PC-3 (cell line): Measurements from ENCODE around the gene KCND3. TPM values are rescaled to one million over a fixed set of nuclear protein-coding genes. Genes with fewer than 3 reads are reported as not detected.

Experiments
- ATAC-seq: fragments of 200-7000 bp; cut with Tn5 transposase; 2 replicates; pipeline ENCODE4 v1.9.1; 2020; ENCODE audit warnings: mild to moderate bottlenecking, moderate library complexity
- BruUV-seq: library from RNA; stranded (reverse); fragments of 400-500 nt; replicated peaks from 2 replicates; lab custom pipeline; 2021; lab: Mats Ljungman, UMichigan
- CTCF ChIA-PET: fragments of 300-600 bp; sonication (Branson Sonifier 250); formaldehyde crosslinking; loops from one replicate; lab custom pipeline; 2022; ENCODE audit warnings: antibody characterized with exemption; lab: Charles Lee
- POLR2A ChIA-PET: fragments of 300-600 bp; sonication (Branson Sonifier 250); formaldehyde crosslinking; loops from one replicate; lab custom pipeline; 2022; ENCODE audit warnings: antibody characterized with exemption; ENCODE audit not compliant: unreplicated experiment; lab: Charles Lee
- DNase-seq: peaks from one replicate; pipeline ENCODE4 v3.0.0-alpha.2; 2015
- H2AFZ ChIP-seq: fragments of 300-600 bp; sonication (generic); 2 replicates; pipeline ENCODE4 v1.6.0; 2016; ENCODE audit warnings: antibody characterized with exemption, low read length
- H3F3A ChIP-seq: fragments of 300-600 bp; sonication (generic); one replicate; pipeline ENCODE4 v1.6.0; 2017; ENCODE audit warnings: antibody characterized with exemption, low read length, control low read depth, mild to moderate bottlenecking; ENCODE audit not compliant: unreplicated experiment
- H3K27ac ChIP-seq: fragments of 300-600 bp; sonication (generic); 2 replicates; pipeline ENCODE4 v1.5.1; 2016; ENCODE audit warnings: mild to moderate bottlenecking, low read length
- H3K27me3 ChIP-seq: fragments of 300-600 bp; sonication (generic); 2 replicates; pipeline ENCODE4 v1.6.1; 2016; ENCODE audit warnings: low read length, mixed read lengths
- H3K36me3 ChIP-seq: fragments of 300-600 bp; sonication (generic); 2 replicates; pipeline ENCODE4 v1.6.1; 2016; ENCODE audit warnings: low read depth, mixed run types, low read length, mixed read lengths
- H3K4me1 ChIP-seq: fragments of 300-600 bp; sonication (generic); 2 replicates; pipeline ENCODE4 v1.5.1; 2016; ENCODE audit warnings: low read length; ENCODE audit not compliant: insufficient read depth
- H3K4me2 ChIP-seq: fragments of 300-600 bp; sonication (generic); 2 replicates; pipeline ENCODE4 v1.6.0; 2016; ENCODE audit warnings: low read length
- H3K4me3 ChIP-seq: fragments of 300-600 bp; sonication (generic); 2 replicates; pipeline ENCODE4 v1.5.1; 2016; ENCODE audit warnings: mild to moderate bottlenecking, low read length, mixed read lengths
- H3K79me2 ChIP-seq: fragments of 300-600 bp; sonication (generic); 2 replicates; pipeline ENCODE4 v1.6.1; 2017; ENCODE audit warnings: low read length, mixed read lengths
- H3K9ac ChIP-seq: fragments of 300-600 bp; sonication (generic); 2 replicates; pipeline ENCODE4 v1.6.0; 2016; ENCODE audit warnings: mild to moderate bottlenecking, low read length
- H3K9me2 ChIP-seq: fragments of 300-600 bp; sonication (generic); replicated peaks from 2 replicates; pipeline ENCODE4 v1.6.1; 2016; ENCODE audit warnings: mixed run types, low read length, mixed read lengths
- H3K9me3 ChIP-seq: fragments of 300-600 bp; sonication (generic); 2 replicates; pipeline ENCODE4 v1.6.1; 2016; ENCODE audit warnings: low read length, mixed read lengths
- H4K20me1 ChIP-seq: fragments of 300-600 bp; sonication (generic); 2 replicates; pipeline ENCODE4 v1.6.1; 2016; ENCODE audit warnings: low read length, mixed read lengths
- EZH2 ChIP-seq: fragments of 300-600 bp; sonication (generic); IDR thresholded peaks from one replicate; pipeline ENCODE4 v1.6.1; 2017; ENCODE audit warnings: antibody characterized with exemption, mild to moderate bottlenecking, low read length; ENCODE audit not compliant: unreplicated experiment
- EZH2phosphoT487 ChIP-seq: fragments of 300-600 bp; sonication (generic); IDR thresholded peaks from 2 replicates; pipeline ENCODE4 v1.6.1; 2018; ENCODE audit warnings: mild to moderate bottlenecking, antibody characterized with exemption, low read length, borderline replicate concordance
- intact Hi-C: fragments of 100-400 bp; cut with micrococcal nuclease; formaldehyde crosslinking; loops from 2 replicates; pipeline ENCODE4 v1.9.0; 2023
- total RNA-seq: library from RNA; depleted of rRNA; stranded (reverse); fragments of >200 nt; gene quantifications from 2 replicates; pipeline ENCODE4 v1.2.3, GENCODE V29; 2014
- TF ChIP-seq, protein P1 (sequence below): fragments of 300-600 bp; sonication (generic); conservative IDR thresholded peaks from 2 replicates; pipeline ENCODE4 v1.5.1; 2017; ENCODE audit warnings: antibody characterized with exemption, low read depth, mild to moderate bottlenecking, low read length

The KCND3 gene
- total RNA-seq, 1 experiment from 2014 or later = not detected

DNA sequence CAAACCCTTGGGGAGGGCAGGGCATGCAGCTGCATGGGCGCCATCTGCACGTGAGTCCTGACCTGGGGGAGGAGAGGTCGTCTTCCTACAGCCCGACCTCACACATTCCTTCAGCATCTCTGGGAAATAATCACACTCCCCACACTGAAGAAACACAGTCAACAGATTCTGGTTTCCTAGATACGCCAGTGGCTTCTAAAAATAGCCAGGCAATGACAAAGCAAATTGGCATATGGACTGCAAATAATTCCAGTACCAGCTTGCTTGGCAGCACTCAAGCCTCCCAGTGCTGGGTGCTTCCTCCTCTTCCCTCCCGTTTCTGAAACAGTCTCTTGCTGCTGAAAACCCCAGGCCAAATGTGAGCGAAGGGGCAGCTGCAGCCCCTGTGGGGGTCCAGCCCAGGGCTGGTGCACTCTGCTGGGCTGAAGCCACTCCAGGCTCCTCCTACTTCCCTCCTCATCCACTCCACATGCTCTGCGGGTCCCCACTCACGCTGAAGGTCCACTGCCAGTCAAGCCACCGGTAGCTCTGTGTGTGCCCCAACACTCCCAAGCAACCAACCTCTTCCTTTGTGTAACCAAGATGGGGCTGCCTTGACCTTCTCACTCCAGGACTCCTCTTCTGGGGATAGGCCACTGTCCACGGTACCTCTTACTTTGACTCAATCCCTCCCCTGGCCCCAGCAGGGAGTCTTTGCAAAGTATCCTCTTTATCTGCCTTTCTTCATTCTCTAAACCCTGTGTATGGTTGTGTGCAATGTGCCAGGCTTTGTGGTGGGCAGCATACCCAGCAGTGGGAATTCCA, 69.0 kb downstream of the KCND3 start:
- Histone ChIP-seq H3K4me2 (no peak overlapping the region), H3K36me3 (no peaks in the 10 kb centered on the region), H3F3A (no peaks in the 10 kb centered on the region), H3K9ac (no peak overlapping the region), H3K27me3 (peaks cover 60% of the 10 kb centered on the region), H3K27ac (no peak overlapping the region), H3K9me3 (no peaks in the 10 kb centered on the region), H4K20me1 (no peaks in the 10 kb centered on the region), H3K4me3 (no peak overlapping the region), H2AFZ (no peak overlapping the region), H3K79me2 (no peaks in the 10 kb centered on the region), H3K9me2 (no peaks in the 10 kb centered on the region), H3K4me1 (no peaks in the 10 kb centered on the region)
- no peak for ATAC-seq
- ChIA-PET CTCF (no interaction called here), POLR2A (no interaction called here)
- intact Hi-C loops = no loop called here
- TF ChIP-seq EZH2phosphoT487 (no peak), EZH2 (no peak)
- TF ChIP-seq, protein P1, sequence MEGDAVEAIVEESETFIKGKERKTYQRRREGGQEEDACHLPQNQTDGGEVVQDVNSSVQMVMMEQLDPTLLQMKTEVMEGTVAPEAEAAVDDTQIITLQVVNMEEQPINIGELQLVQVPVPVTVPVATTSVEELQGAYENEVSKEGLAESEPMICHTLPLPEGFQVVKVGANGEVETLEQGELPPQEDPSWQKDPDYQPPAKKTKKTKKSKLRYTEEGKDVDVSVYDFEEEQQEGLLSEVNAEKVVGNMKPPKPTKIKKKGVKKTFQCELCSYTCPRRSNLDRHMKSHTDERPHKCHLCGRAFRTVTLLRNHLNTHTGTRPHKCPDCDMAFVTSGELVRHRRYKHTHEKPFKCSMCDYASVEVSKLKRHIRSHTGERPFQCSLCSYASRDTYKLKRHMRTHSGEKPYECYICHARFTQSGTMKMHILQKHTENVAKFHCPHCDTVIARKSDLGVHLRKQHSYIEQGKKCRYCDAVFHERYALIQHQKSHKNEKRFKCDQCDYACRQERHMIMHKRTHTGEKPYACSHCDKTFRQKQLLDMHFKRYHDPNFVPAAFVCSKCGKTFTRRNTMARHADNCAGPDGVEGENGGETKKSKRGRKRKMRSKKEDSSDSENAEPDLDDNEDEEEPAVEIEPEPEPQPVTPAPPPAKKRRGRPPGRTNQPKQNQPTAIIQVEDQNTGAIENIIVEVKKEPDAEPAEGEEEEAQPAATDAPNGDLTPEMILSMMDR = no peak
- BruUV-seq = no TSS peak
- no peak for DNase-seq

DNA sequence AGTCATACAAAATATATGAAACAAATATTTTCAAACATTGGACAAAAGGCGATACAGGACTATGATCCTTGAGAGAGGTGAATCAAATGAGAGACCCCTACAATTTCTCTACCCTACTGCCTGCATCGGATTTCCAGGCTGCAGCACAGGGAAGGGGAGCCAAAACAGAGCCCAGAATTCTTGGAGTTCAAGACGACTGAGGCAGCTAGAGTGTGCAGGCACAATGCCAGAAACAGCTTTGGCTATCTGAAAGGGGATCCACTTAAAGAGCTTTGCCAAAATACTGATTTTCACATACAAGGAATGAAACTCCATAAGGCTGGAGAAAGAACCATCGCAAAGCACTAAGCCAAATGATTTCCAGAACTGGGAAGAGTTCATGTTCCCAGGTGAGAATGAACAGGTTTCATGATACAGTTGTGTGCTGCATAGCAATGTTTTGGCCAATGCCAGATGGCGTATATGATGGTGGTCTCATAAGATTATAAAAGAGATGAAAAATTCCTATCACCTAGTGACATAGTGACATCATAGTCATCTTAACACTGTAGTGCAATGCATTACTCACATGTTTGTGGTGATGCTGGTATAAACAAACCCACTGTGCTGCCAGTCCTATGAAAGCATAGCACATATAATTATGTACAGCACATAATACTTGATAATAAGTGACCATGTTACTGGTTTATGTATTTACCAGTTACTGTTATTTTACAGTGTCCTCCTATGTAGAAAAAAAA, 77.5 kb downstream of the KCND3 start:
- H3K27ac ChIP-seq = no peak overlapping the region
- ATAC-seq (no peak), DNase-seq (no peak)
- peaks cover 43% of the 10 kb centered on the region for H3K27me3 ChIP-seq
- no peak overlapping the region for H2AFZ ChIP-seq
- no TSS peak for BruUV-seq
- POLR2A ChIA-PET = no interaction called here
- no peaks in the 10 kb centered on the region for H3K79me2 ChIP-seq
- CTCF ChIA-PET = no interaction called here
- H3K9me3 ChIP-seq = no peaks in the 10 kb centered on the region
- no peaks in the 10 kb centered on the region for H3K36me3 ChIP-seq
- no peak overlapping the region for H3K9ac ChIP-seq
- TF ChIP-seq, protein P1 = no peak
- TF ChIP-seq EZH2 = no peak
- no peak for TF ChIP-seq EZH2phosphoT487
- intact Hi-C loops = no loop called here
- no peaks in the 10 kb centered on the region for H3K9me2 ChIP-seq
- H4K20me1 ChIP-seq = no peaks in the 10 kb centered on the region
- H3K4me2 ChIP-seq = no peak overlapping the region
- no peak overlapping the region for H3K4me3 ChIP-seq
- H3K4me1 ChIP-seq = no peaks in the 10 kb centered on the region
- H3F3A ChIP-seq = no peaks in the 10 kb centered on the region

DNA sequence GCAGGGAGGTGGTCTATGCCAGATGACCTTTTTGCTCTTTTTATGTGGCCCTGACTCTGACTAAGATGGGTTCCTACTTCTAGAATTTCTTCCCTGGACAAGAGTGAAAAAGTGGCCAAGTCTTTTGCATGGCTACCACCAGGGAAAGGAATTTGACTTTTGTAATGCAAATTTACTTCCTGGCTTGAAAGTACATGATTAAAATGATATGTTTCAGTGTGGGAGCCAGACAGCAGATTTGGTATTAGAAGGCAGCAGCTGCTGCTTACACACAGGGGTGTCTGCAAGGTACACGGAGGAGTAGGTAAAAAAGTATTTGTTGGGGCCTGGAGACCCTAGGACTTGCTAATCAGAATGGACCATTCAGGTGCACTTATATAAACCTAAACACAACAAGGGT, 78.4 kb downstream of the KCND3 start:
- H3K27me3 ChIP-seq = peaks cover 41% of the 10 kb centered on the region
- no peak overlapping the region for H2AFZ ChIP-seq
- no peaks in the 10 kb centered on the region for H3F3A ChIP-seq
- H3K36me3 ChIP-seq = no peaks in the 10 kb centered on the region
- ATAC-seq (no peak), DNase-seq (no peak)
- TF ChIP-seq, protein P1 = no peak
- no peak for TF ChIP-seq EZH2
- no peak for TF ChIP-seq EZH2phosphoT487
- H3K9me3 ChIP-seq = no peaks in the 10 kb centered on the region
- no peaks in the 10 kb centered on the region for H3K79me2 ChIP-seq
- intact Hi-C loops = no loop called here
- H3K27ac ChIP-seq = no peak overlapping the region
- H3K9me2 ChIP-seq = no peaks in the 10 kb centered on the region
- no peaks in the 10 kb centered on the region for H3K4me1 ChIP-seq
- POLR2A ChIA-PET = no interaction called here
- no peaks in the 10 kb centered on the region for H4K20me1 ChIP-seq
- H3K9ac ChIP-seq = no peak overlapping the region
- CTCF ChIA-PET = no interaction called here
- BruUV-seq = no TSS peak
- no peak overlapping the region for H3K4me3 ChIP-seq
- no peak overlapping the region for H3K4me2 ChIP-seq
